Neural cell (in vitro differentiated cells): ENCODE results near the gene CNST. TPM values are rescaled to one million over a fixed set of nuclear protein-coding genes. Genes with fewer than 3 reads are reported as not detected.

Experiments
- H2AFZ ChIP-seq: fragments of 200-600, 300-800 bp; sonication (generic), shearing (Covaris generic); 2 replicates; pipeline ENCODE4 v1.6.0; 2014; ENCODE audit warnings: low read depth, mild to moderate bottlenecking, antibody characterized with exemption, low read length, moderate library complexity
- H3F3A ChIP-seq: fragments of 200-600 bp; shearing (Covaris generic); 2 replicates; pipeline ENCODE4 v1.6.1; 2016; ENCODE audit warnings: mild to moderate bottlenecking, moderate library complexity, mixed read lengths, antibody characterized with exemption, low read length; ENCODE audit not compliant: insufficient read depth, poor library complexity, severe bottlenecking
- H3K27ac ChIP-seq: fragments of 200-600, 300-800 bp; sonication (generic), shearing (Covaris generic); 2 replicates; pipeline ENCODE4 v1.5.1; 2014; ENCODE audit warnings: mild to moderate bottlenecking, low read length, moderate library complexity
- H3K27me3 ChIP-seq: fragments of 300-800, 200-600 bp; sonication (generic), shearing (Covaris generic); 2 replicates; pipeline ENCODE4 v1.6.0; 2014; ENCODE audit warnings: mild to moderate bottlenecking, low read depth, low read length, moderate library complexity; ENCODE audit not compliant: insufficient read depth
- H3K36me3 ChIP-seq: fragments of 300-800, 200-600 bp; sonication (generic), shearing (Covaris generic); 2 replicates; pipeline ENCODE4 v1.5.1; 2014; ENCODE audit warnings: mild to moderate bottlenecking, antibody characterized with exemption, low read length, moderate library complexity; ENCODE audit not compliant: insufficient read depth
- H3K4me2 ChIP-seq: fragments of 300-800, 200-600 bp; sonication (generic), shearing (Covaris generic); 2 replicates; pipeline ENCODE4 v1.6.0; 2014; ENCODE audit warnings: mild to moderate bottlenecking, low read length
- H3K4me3 ChIP-seq: fragments of 300-800, 200-600 bp; sonication (generic), shearing (Covaris generic); 2 replicates; pipeline ENCODE4 v1.5.1; 2014; ENCODE audit warnings: mild to moderate bottlenecking, low read length, moderate library complexity
- H3K79me2 ChIP-seq: fragments of 200-600 bp; shearing (Covaris generic); replicated peaks from 2 replicates; pipeline ENCODE4 v1.6.0; 2014; ENCODE audit warnings: mild to moderate bottlenecking, low read length, moderate library complexity; ENCODE audit not compliant: insufficient read depth
- H3K9ac ChIP-seq: fragments of 300-800, 200-600 bp; sonication (generic), shearing (Covaris generic); 2 replicates; pipeline ENCODE4 v1.6.1; 2016; ENCODE audit warnings: mild to moderate bottlenecking, low read length, mixed read lengths
- H3K9me2 ChIP-seq: fragments of 200-600 bp; shearing (Covaris generic); 2 replicates; pipeline ENCODE4 v1.6.1; 2016; ENCODE audit warnings: mild to moderate bottlenecking, low read length, mixed read lengths; ENCODE audit not compliant: insufficient read depth
- H3K9me3 ChIP-seq: fragments of 200-600, 300-800 bp; sonication (generic), shearing (Covaris generic); 2 replicates; pipeline ENCODE4 v1.6.1; 2016; ENCODE audit warnings: mild to moderate bottlenecking, mixed run types, low read length, moderate library complexity, mixed read lengths
- H4K20me1 ChIP-seq: fragments of 200-600 bp; shearing (Covaris generic); 2 replicates; pipeline ENCODE4 v1.6.1; 2016; ENCODE audit warnings: mild to moderate bottlenecking, mixed run types; ENCODE audit not compliant: insufficient read depth
- EP300 ChIP-seq: fragments of 450-650 bp; conservative IDR thresholded peaks from 2 replicates; pipeline ENCODE4 v1.6.1; 2014; ENCODE audit warnings: antibody characterized with exemption, mild to moderate bottlenecking, moderate library complexity; ENCODE audit not compliant: poor library complexity, severe bottlenecking
- EZH2 ChIP-seq: fragments of 200-600, 300-800 bp; shearing (Covaris generic), sonication (generic); IDR thresholded peaks from 2 replicates; pipeline ENCODE4 v1.6.1; 2014; ENCODE audit warnings: antibody characterized with exemption, low read length, borderline replicate concordance, mild to moderate bottlenecking; ENCODE audit not compliant: insufficient read depth, poor library complexity, severe bottlenecking
- MXI1 ChIP-seq: fragments of 450-650 bp; conservative IDR thresholded peaks from 2 replicates; pipeline ENCODE4 v1.6.1; 2014; ENCODE audit warnings: antibody characterized with exemption, mild to moderate bottlenecking; ENCODE audit not compliant: poor library complexity, severe bottlenecking
- POLR2AphosphoS5 ChIP-seq: IDR thresholded peaks from 2 replicates; pipeline ENCODE4 v1.6.1; 2012
- RAD21 ChIP-seq: fragments of 450-650 bp; conservative IDR thresholded peaks from 2 replicates; pipeline ENCODE4 v1.6.1; 2014; ENCODE audit warnings: antibody characterized with exemption, mild to moderate bottlenecking, moderate library complexity
- SMC3 ChIP-seq: fragments of 450-650 bp; conservative IDR thresholded peaks from 2 replicates; pipeline ENCODE4 v1.6.1; 2014; ENCODE audit warnings: antibody characterized with exemption, mild to moderate bottlenecking, moderate library complexity; ENCODE audit not compliant: poor library complexity
- TAF1 ChIP-seq: IDR thresholded peaks from 2 replicates; pipeline ENCODE4 v1.6.1; 2012; ENCODE audit warnings: low read depth
- polyA plus RNA-seq: library from polyadenylated mRNA; depleted of rRNA; stranded (reverse); fragments of >200 nt; gene quantifications from 2 replicates; pipeline ENCODE4 v1.2.3, GENCODE V29; 2014
- TF ChIP-seq, protein P1 (sequence below): fragments of 450-650 bp; IDR thresholded peaks from 2 replicates; pipeline ENCODE4 v1.5.1; 2014; ENCODE audit warnings: antibody characterized with exemption, mild to moderate bottlenecking, moderate library complexity; ENCODE audit not compliant: poor library complexity, severe bottlenecking
- TF ChIP-seq, protein P2 (sequence below): IDR thresholded peaks from 2 replicates; pipeline ENCODE4 v1.6.1; 2012; ENCODE audit warnings: borderline replicate concordance

The CNST gene
- polyA plus RNA-seq, 1 donor from 2014 or later = 26.3 TPM

DNA sequence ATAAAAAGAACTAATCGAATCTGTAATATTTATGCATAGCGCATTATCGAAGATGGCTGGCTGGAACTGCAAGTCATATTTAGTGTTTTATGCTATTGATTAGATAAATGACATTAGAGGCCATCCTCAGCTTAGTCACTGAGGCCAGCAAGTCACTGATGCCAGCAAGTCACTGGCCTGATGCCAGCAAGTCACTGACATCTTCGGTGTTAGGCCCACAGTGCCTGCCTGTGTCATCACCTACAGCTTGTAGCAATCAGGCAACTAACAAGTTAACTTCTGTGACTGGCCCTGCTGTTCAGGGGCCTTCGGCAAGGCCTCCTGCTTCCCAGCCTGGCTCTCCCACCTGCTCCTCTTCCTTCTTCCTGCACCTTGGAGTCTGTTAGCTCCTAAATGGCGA lies 92.3 kb downstream of the CNST start:
- TF ChIP-seq, protein P1, sequence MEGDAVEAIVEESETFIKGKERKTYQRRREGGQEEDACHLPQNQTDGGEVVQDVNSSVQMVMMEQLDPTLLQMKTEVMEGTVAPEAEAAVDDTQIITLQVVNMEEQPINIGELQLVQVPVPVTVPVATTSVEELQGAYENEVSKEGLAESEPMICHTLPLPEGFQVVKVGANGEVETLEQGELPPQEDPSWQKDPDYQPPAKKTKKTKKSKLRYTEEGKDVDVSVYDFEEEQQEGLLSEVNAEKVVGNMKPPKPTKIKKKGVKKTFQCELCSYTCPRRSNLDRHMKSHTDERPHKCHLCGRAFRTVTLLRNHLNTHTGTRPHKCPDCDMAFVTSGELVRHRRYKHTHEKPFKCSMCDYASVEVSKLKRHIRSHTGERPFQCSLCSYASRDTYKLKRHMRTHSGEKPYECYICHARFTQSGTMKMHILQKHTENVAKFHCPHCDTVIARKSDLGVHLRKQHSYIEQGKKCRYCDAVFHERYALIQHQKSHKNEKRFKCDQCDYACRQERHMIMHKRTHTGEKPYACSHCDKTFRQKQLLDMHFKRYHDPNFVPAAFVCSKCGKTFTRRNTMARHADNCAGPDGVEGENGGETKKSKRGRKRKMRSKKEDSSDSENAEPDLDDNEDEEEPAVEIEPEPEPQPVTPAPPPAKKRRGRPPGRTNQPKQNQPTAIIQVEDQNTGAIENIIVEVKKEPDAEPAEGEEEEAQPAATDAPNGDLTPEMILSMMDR = no peak
- TF ChIP-seq POLR2AphosphoS5 (no peak), SMC3 (no peak), EZH2 (no peak), EP300 (no peak), RAD21 (no peak), MXI1 (no peak), TAF1 (no peak)
- TF ChIP-seq, protein P2, sequence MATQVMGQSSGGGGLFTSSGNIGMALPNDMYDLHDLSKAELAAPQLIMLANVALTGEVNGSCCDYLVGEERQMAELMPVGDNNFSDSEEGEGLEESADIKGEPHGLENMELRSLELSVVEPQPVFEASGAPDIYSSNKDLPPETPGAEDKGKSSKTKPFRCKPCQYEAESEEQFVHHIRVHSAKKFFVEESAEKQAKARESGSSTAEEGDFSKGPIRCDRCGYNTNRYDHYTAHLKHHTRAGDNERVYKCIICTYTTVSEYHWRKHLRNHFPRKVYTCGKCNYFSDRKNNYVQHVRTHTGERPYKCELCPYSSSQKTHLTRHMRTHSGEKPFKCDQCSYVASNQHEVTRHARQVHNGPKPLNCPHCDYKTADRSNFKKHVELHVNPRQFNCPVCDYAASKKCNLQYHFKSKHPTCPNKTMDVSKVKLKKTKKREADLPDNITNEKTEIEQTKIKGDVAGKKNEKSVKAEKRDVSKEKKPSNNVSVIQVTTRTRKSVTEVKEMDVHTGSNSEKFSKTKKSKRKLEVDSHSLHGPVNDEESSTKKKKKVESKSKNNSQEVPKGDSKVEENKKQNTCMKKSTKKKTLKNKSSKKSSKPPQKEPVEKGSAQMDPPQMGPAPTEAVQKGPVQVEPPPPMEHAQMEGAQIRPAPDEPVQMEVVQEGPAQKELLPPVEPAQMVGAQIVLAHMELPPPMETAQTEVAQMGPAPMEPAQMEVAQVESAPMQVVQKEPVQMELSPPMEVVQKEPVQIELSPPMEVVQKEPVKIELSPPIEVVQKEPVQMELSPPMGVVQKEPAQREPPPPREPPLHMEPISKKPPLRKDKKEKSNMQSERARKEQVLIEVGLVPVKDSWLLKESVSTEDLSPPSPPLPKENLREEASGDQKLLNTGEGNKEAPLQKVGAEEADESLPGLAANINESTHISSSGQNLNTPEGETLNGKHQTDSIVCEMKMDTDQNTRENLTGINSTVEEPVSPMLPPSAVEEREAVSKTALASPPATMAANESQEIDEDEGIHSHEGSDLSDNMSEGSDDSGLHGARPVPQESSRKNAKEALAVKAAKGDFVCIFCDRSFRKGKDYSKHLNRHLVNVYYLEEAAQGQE = no peak
- H3K4me3 ChIP-seq = no peak overlapping the region
- H3K9ac ChIP-seq = no peak overlapping the region
- H3K4me2 ChIP-seq = no peak overlapping the region
- no peaks in the 10 kb centered on the region for H3K27me3 ChIP-seq
- H3F3A ChIP-seq = no peaks in the 10 kb centered on the region
- peaks cover 4% of the 10 kb centered on the region for H3K36me3 ChIP-seq
- no peaks in the 10 kb centered on the region for H3K9me2 ChIP-seq
- H4K20me1 ChIP-seq = no peaks in the 10 kb centered on the region
- no peak overlapping the region for H2AFZ ChIP-seq
- H3K9me3 ChIP-seq = no peaks in the 10 kb centered on the region
- no peaks in the 10 kb centered on the region for H3K79me2 ChIP-seq
- no peak overlapping the region for H3K27ac ChIP-seq

- H3K27me3 ChIP-seq = no peaks in the 10 kb centered on the region
- no peaks in the 10 kb centered on the region for H3F3A ChIP-seq
- no peak overlapping the region for H3K4me3 ChIP-seq
- H4K20me1 ChIP-seq = no peaks in the 10 kb centered on the region
- H3K4me2 ChIP-seq = no peak overlapping the region
- no peak overlapping the region for H2AFZ ChIP-seq
- no peaks in the 10 kb centered on the region for H3K79me2 ChIP-seq
- no peak overlapping the region for H3K27ac ChIP-seq
- peaks cover 4% of the 10 kb centered on the region for H3K36me3 ChIP-seq
- TF ChIP-seq MXI1 (no peak), SMC3 (no peak), EZH2 (no peak), TAF1 (no peak), POLR2AphosphoS5 (no peak)
- TF ChIP-seq, protein P2 = no peak
- TF ChIP-seq, protein P1 = no peak
- no peak overlapping the region for H3K9ac ChIP-seq
- no peaks in the 10 kb centered on the region for H3K9me2 ChIP-seq
- H3K9me3 ChIP-seq = no peaks in the 10 kb centered on the region
Measured at GRCh38 chr1:246659594-246660140, 93.4 kb downstream of the CNST start.
